ENCODE data around the gene HDAC10.
"Not testable (repeated sequence)": the region's sequence is repeated elsewhere in the genome, so short reads cannot be mapped to it uniquely, and the experiment has no call there.

The HDAC10 gene

DNA sequence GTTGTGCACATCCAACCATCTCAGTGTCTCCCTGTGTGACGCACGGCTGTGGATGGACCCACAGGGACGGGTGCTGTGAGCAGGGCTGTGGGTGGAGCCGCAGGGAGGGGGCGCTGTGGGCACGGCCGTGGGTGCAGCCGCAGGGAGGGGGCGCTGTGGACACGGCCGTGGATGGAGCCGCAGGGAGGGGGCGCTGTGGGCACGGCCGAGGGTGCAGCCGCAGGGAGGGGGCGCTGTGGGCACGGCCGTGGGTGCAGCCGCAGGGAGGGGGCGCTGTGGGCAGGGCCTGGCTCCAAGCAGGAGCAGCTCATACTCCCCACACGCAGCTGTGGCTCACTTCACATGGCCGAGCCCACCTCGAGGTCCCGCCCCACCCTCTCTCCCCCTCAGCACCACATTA is 25.1 kb upstream of the HDAC10 start:
- TF ChIP-seq, protein P1, sequence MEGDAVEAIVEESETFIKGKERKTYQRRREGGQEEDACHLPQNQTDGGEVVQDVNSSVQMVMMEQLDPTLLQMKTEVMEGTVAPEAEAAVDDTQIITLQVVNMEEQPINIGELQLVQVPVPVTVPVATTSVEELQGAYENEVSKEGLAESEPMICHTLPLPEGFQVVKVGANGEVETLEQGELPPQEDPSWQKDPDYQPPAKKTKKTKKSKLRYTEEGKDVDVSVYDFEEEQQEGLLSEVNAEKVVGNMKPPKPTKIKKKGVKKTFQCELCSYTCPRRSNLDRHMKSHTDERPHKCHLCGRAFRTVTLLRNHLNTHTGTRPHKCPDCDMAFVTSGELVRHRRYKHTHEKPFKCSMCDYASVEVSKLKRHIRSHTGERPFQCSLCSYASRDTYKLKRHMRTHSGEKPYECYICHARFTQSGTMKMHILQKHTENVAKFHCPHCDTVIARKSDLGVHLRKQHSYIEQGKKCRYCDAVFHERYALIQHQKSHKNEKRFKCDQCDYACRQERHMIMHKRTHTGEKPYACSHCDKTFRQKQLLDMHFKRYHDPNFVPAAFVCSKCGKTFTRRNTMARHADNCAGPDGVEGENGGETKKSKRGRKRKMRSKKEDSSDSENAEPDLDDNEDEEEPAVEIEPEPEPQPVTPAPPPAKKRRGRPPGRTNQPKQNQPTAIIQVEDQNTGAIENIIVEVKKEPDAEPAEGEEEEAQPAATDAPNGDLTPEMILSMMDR (IDR thresholded peaks at IDR 0.05; ENCODE audit: low read depth, low read length) = peak; percentile 37; the same call in 1 of the 2 replicates
- no peak overlapping the region for H3K4me3 ChIP-seq (ENCODE audit: low read depth, low read length)

DNA sequence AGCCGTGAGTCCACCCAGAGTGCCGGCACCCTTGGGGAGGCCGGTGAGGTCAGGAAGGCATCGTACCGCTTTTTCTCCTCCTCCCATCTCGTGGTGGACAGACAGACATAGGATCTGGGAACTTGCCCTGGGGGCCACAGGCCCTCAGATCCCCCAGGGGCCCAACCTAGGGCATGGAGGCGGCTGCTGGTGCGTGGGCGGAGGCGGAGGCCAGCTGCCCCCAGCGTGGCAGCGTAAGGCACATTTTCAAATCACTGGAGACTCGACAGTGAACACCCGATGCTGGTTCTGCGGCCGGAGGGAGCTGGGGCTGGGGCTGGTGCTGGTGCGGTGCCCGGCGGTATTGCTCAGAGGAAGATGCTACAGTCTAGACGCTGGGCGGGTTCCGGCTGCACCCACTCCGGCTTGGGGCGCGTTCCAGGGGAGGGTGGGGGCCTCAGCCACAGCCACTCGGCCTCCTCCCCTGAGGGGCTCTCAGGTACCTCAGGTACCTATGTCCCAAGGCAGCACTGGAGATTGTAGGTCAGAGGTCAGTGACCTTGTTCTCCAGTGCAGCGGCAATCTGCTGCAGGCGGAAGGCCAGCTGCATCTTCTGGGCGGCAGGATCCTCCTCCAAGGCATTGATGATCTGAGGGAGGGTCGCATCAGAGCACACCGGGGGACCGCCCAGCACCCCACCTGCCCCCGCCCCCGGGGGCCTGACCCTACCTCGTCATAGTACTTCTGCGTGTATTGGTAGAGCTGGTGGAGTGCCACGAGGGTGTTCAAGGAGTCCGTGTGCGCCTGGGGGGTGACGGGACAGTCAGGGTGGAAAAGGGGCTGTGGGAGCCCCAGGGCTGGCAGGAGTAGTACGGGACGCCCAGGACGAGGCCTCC is 24.4 kb upstream of the HDAC10 start:
- TF ChIP-seq, protein P1 (IDR thresholded peaks at IDR 0.05; ENCODE audit: low read depth, low read length) = no peak
- no peak overlapping the region for H3K4me3 ChIP-seq (ENCODE audit: low read depth, low read length)

DNA sequence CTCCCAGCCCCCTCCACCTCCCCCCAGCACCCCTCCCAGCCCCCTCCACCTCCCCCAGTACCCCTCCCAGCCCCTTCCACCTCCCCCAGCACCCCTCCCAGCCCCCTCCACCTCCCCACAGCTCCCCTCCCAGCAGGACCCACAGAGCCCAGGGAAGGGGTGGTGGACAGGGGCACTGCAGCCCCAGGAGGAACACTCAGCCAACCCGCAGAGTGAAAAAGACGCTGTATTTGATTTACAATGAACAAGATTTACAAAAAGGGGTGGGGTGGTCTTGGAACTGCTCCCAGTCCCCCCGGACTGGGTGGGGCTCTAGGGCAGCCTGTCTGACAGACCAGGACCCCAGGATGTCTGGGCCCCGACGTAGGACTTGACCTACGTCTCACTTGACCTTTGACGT is 23.7 kb upstream of the HDAC10 start:
- TF ChIP-seq, protein P1 (IDR thresholded peaks at IDR 0.05; ENCODE audit: low read depth, low read length) = no peak
- H3K4me3 ChIP-seq (ENCODE audit: low read depth, low read length) = no peak overlapping the region

DNA sequence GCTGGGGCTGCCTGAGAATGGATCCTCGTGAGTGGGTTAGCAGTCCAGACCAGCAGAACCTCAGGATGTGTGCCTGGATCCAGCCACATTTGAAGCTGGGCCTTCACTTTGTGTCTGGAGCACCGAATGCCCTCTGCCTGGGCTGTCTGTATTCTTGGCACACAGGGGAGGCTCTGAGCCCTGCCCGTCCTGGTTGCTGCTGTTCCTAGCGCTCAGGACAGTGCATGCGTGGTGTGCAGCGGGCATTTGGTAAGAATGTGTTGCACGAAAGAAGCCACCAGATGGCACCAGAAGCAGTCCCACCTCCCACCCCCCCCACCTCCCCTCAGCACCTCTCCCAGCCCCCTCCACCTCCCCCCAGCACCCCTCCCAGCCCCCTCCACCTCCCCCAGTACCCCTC is 23.2 kb upstream of the HDAC10 start:
- H3K4me3 ChIP-seq (ENCODE audit: low read depth, low read length) = no peak overlapping the region
- TF ChIP-seq, protein P1 (IDR thresholded peaks at IDR 0.05; ENCODE audit: low read depth, low read length) = no peak

DNA sequence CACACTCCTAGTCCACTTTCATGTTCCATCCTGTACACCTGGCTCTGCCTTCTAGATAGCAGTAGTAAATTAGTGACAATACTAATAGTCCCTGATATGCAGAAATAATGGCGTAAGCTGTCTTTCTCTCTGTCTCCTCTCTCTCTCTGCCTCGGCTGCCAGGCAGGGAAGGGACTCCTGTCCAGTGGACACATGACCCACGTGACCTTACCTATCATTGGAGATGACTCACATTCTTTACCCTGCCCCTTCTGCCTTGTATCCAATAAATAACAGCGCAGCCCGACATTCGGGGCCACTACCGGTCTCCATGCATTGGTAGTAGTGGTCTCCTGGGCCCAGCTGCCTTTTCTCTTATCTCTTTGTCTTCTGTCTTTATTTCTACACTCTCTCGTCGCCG is 22.7 kb upstream of the HDAC10 start:
- H3K4me3 ChIP-seq (ENCODE audit: low read depth, low read length) = not testable (repeated sequence)

DNA sequence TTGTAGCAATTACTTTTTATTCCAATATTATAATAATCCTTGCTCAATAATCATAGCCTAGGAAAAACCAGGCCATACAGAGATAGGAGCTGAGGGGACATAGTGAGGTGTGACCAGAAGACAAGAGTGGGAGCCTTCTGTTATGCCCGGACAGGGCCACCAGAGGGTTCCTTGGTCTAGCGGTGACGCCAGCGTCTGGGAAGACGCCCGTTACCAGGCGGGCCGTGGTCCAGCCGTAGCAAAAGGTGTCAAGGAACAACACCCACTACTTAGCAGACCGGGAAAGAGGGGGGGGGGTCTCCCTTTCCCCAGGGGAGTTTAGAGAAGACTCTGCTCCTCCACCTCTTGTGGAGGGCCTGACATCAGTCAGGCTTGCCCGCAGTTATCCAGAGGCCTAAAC is 22.3 kb upstream of the HDAC10 start:
- H3K4me3 ChIP-seq (ENCODE audit: low read depth, low read length) = not testable (repeated sequence)

DNA sequence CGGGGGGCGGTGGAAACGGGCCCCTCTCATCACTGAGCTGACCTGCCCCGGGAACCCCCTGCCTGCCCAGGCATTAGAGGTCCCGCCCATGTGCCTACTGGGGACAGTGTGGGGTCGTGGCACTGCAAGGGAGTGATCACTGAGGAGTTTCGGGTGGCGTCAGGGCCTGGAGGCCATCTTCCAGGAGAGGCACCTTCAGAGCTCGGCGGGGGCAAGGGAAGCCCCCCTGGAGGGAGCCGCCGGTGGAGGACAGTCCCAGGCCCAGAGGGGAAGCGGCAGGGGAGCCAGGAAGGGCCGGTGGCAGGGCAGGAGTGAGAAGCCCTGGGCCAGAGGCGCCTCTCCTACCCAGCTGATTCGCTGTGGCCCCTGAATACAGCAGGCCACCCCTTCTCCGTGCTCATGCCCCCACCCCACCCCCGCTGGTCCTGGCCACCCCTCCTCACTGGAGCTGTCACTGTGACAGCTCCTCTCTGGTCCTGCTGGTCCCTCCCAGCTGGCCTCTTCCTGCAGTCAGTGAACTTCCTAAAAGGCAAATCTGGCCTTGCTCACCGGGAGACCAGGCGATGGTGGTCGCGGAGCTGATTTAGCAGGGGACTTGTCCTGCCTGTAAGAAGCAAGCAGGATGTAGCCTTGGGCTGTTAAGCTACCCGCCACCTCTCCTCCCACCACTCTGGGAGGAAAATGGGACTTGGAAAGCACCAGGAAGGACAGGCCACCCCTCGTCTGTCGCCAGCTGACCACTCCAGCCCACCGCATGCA is 21.2 kb upstream of the HDAC10 start:
- TF ChIP-seq, protein P1 (IDR thresholded peaks at IDR 0.05; ENCODE audit: low read depth, low read length) = no peak
- H3K4me3 ChIP-seq (ENCODE audit: low read depth, low read length) = no peak overlapping the region

DNA sequence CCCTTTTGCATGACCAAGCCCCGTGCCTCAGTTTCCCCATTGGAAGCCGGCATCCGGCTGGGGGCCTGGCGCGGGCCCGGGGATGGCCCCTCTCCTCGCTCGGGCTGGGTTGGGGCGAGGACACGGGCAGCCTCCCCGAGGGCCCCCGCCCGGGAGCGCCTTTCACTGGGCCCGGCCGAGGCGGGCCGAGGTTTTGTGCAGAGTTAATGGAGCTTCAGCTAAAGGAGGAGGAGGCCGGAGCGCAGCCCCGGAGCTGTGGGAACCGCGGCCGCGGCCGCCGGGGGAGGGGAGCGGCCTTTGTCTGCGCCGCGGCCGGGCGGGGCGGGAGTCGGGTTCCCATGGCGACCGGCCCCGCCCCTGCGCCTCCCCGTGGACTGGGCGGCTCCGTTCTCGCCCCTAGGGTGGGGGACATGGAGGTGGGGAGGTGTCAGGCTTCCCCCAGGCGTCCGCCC is 20.5 kb upstream of the HDAC10 start:
- TF ChIP-seq, protein P1 (IDR thresholded peaks at IDR 0.05; ENCODE audit: low read depth, low read length) = no peak
- H3K4me3 ChIP-seq (ENCODE audit: low read depth, low read length) = peak overlapping the region; percentile 59

All from WI38 (cell line).